WTC11 (cell line): ENCODE results near the gene SP2. TPM values are rescaled to one million over a fixed set of nuclear protein-coding genes. Genes with fewer than 3 reads are reported as not detected.

Experiments used
- ATAC-seq: fragments of 200-7000 bp; cut with Tn5 transposase; 2 replicates; pipeline ENCODE4 v1.10.0; 2021; ENCODE audit warnings: mild to moderate bottlenecking, moderate library complexity
- CTCF ChIA-PET: fragments of 300-600 bp; sonication (Branson Sonifier 250); formaldehyde crosslinking; loops from one replicate; lab custom pipeline; 2021; ENCODE audit warnings: antibody characterized with exemption; lab: Charles Lee
- POLR2A ChIA-PET: fragments of 350-600 bp; sonication (Branson Sonifier 250); formaldehyde crosslinking; loops from one replicate; lab custom pipeline; 2021; ENCODE audit warnings: antibody characterized with exemption; lab: Charles Lee
- DNase-seq: peaks from one replicate; pipeline ENCODE4 v3.0.0; 2021; ENCODE audit warnings: low spot score
- H3K27ac Mint-ChIP-seq: 2 replicates; pipeline ENCODE4 v1.8.0; 2021; ENCODE audit warnings: mixed read lengths
- H3K27me3 Mint-ChIP-seq: 2 replicates; pipeline ENCODE4 v1.8.0; 2021; ENCODE audit warnings: low read depth, mild to moderate bottlenecking, moderate library complexity, mixed read lengths
- H3K36me3 Mint-ChIP-seq: 2 replicates; pipeline ENCODE4 v1.8.0; 2021; ENCODE audit warnings: mixed read lengths
- H3K4me1 Mint-ChIP-seq: 2 replicates; pipeline ENCODE4 v1.8.0; 2022; ENCODE audit warnings: mixed read lengths
- H3K4me3 Mint-ChIP-seq: 2 replicates; pipeline ENCODE4 v1.8.0; 2021; ENCODE audit warnings: mild to moderate bottlenecking, moderate library complexity, mixed read lengths
- H3K9me3 Mint-ChIP-seq: 2 replicates; pipeline ENCODE4 v1.8.0; 2021; ENCODE audit warnings: mixed read lengths
- ETV6 ChIP-seq: sonication (generic); formaldehyde crosslinking; IDR thresholded peaks from 2 replicates; pipeline ENCODE4 v1.8.1; 2022; ENCODE audit warnings: mild to moderate bottlenecking, missing genetic modification reagents
- FOXJ3 ChIP-seq: sonication (generic); formaldehyde crosslinking; IDR thresholded peaks from 2 replicates; pipeline ENCODE4 v1.9.0; 2021; ENCODE audit warnings: missing genetic modification reagents, mild to moderate bottlenecking, borderline replicate concordance
- FOXK1 ChIP-seq: sonication (generic); formaldehyde crosslinking; IDR thresholded peaks from 2 replicates; pipeline ENCODE4 v1.8.0; 2022; ENCODE audit warnings: mild to moderate bottlenecking, moderate library complexity, missing genetic modification reagents
- GTF2I ChIP-seq: fragments of 250-450 bp; sonication (Bioruptor Pico); conservative IDR thresholded peaks from 2 replicates; pipeline ENCODE4 v1.4.0; 2021; ENCODE audit warnings: mild to moderate bottlenecking
- KAT7 ChIP-seq: sonication (generic); formaldehyde crosslinking; IDR thresholded peaks from 2 replicates; pipeline ENCODE4 v1.8.1; 2023; ENCODE audit warnings: missing genetic modification reagents, mild to moderate bottlenecking, borderline replicate concordance
- NFE2L1 ChIP-seq: sonication (generic); formaldehyde crosslinking; IDR thresholded peaks from 2 replicates; pipeline ENCODE4 v1.8.1; 2023; ENCODE audit warnings: missing genetic modification reagents
- OVOL2 ChIP-seq: fragments of 250-450 bp; sonication (Bioruptor Pico); IDR thresholded peaks from 2 replicates; pipeline ENCODE4 v1.9.0; 2021; ENCODE audit warnings: mild to moderate bottlenecking, borderline replicate concordance
- SOX15 ChIP-seq: fragments of 250-450 bp; sonication (Bioruptor Pico); IDR thresholded peaks from 2 replicates; pipeline ENCODE4 v1.9.0; 2021; ENCODE audit warnings: mild to moderate bottlenecking
- ZNF396 ChIP-seq: fragments of 250-450 bp; sonication (Bioruptor Pico); IDR thresholded peaks from 2 replicates; pipeline ENCODE4 v1.8.0; 2021; ENCODE audit warnings: mild to moderate bottlenecking, moderate library complexity, borderline replicate concordance
- total RNA-seq: library from RNA; stranded (reverse); gene quantifications from 3 replicates; pipeline ENCODE4 v1.2.3, GENCODE V29; 2021
- TF ChIP-seq, protein P1 (sequence below): sonication (generic); formaldehyde crosslinking; IDR thresholded peaks from 2 replicates; pipeline ENCODE4 v1.8.0; 2022; ENCODE audit warnings: mild to moderate bottlenecking, missing genetic modification reagents
- TF ChIP-seq, protein P2 (sequence below): sonication (generic); formaldehyde crosslinking; IDR thresholded peaks from 2 replicates; pipeline ENCODE4 v1.8.1; 2023; ENCODE audit warnings: mild to moderate bottlenecking, missing genetic modification reagents, borderline replicate concordance
- TF ChIP-seq, protein P3 (sequence below): sonication (generic); formaldehyde crosslinking; IDR thresholded peaks from 2 replicates; pipeline ENCODE4 v1.8.0; 2022; ENCODE audit warnings: mild to moderate bottlenecking, missing genetic modification reagents
- TF ChIP-seq, protein P4 (sequence below): sonication (generic); formaldehyde crosslinking; IDR thresholded peaks from 2 replicates; pipeline ENCODE4 v1.8.1; 2022; ENCODE audit warnings: mild to moderate bottlenecking, missing genetic modification reagents, moderate library complexity, borderline replicate concordance
- TF ChIP-seq, protein P5 (sequence below): sonication (generic); formaldehyde crosslinking; IDR thresholded peaks from 2 replicates; pipeline ENCODE4 v1.8.1; 2023; ENCODE audit warnings: mild to moderate bottlenecking, missing genetic modification reagents
- TF ChIP-seq, protein P6 (sequence below): fragments of 200-600 bp; IDR thresholded peaks from 2 replicates; pipeline ENCODE4 v1.8.0; 2022; ENCODE audit warnings: antibody characterized with exemption
- TF ChIP-seq, protein P7 (sequence below): sonication (generic); formaldehyde crosslinking; IDR thresholded peaks from 2 replicates; pipeline ENCODE4 v1.8.0; 2022; ENCODE audit warnings: mild to moderate bottlenecking, missing genetic modification reagents
- TF ChIP-seq, protein P8 (sequence below): sonication (generic); formaldehyde crosslinking; IDR thresholded peaks from 2 replicates; pipeline ENCODE4 v1.8.1; 2022; ENCODE audit warnings: low read depth, mild to moderate bottlenecking, moderate library complexity, missing genetic modification reagents, borderline replicate concordance

SP2 gene
- total RNA-seq, 1 experiment from 2014 or later = 9.9 TPM

DNA sequence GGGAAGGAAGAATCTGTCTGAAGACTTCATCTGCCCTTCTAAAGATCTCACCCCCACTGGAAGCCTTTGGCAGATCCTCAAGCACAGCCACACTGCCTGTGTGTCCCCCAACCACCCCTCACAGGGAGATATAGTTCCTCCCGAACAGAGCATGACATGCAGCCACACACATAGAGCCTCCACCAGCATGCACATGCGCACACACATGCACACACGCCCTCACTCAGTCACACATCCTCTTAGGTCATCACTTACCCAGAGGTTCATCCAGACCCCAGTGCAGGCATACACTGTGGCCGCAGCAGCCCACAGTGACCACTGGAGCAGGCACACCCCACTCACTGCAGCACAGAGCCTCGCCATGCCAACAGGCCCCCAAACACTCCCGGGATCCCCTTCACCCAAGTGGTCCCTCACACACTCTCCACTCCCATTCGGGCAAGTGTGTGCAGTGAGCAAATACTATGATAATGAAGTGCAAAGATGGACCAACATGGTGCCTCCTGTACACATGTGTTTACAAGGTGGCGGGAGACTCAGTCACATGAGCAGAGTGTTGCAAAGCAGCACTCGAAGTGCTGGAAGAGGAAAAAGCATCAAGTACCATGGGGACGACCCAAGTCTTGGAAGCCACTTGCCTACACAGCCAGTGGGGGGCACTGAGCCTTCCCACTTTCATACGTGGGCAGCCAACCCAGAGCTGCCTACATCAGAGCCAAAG, 28.1 kb upstream of the SP2 start:
- peaks cover 76% of the 10 kb centered on the region for H3K27me3 Mint-ChIP-seq
- no peaks in the 10 kb centered on the region for H3K9me3 Mint-ChIP-seq
- no peak overlapping the region for H3K27ac Mint-ChIP-seq
- H3K4me1 Mint-ChIP-seq = peaks cover 29% of the 10 kb centered on the region
- ATAC-seq (no peak), DNase-seq (no peak)
- ChIA-PET POLR2A (interaction anchor here (0.6 kb wide), 1 partner anchor 281 kb away, joined by 3 read pairs; no protein-coding TSS in a partner anchor), CTCF (interaction anchor here (1.3 to 8.7 kb wide), 3 partner anchors 20 to 79 kb away, joined by 4 to 94 read pairs (median 5); no protein-coding TSS in a partner anchor)
- no peak for TF ChIP-seq SOX15 (CRISPR knock-in tag)
- TF ChIP-seq ZNF396 (CRISPR knock-in tag) = no peak
- TF ChIP-seq, protein P1, sequence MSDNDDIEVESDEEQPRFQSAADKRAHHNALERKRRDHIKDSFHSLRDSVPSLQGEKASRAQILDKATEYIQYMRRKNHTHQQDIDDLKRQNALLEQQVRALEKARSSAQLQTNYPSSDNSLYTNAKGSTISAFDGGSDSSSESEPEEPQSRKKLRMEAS (CRISPR knock-in tag) = no peak
- TF ChIP-seq, protein P2, sequence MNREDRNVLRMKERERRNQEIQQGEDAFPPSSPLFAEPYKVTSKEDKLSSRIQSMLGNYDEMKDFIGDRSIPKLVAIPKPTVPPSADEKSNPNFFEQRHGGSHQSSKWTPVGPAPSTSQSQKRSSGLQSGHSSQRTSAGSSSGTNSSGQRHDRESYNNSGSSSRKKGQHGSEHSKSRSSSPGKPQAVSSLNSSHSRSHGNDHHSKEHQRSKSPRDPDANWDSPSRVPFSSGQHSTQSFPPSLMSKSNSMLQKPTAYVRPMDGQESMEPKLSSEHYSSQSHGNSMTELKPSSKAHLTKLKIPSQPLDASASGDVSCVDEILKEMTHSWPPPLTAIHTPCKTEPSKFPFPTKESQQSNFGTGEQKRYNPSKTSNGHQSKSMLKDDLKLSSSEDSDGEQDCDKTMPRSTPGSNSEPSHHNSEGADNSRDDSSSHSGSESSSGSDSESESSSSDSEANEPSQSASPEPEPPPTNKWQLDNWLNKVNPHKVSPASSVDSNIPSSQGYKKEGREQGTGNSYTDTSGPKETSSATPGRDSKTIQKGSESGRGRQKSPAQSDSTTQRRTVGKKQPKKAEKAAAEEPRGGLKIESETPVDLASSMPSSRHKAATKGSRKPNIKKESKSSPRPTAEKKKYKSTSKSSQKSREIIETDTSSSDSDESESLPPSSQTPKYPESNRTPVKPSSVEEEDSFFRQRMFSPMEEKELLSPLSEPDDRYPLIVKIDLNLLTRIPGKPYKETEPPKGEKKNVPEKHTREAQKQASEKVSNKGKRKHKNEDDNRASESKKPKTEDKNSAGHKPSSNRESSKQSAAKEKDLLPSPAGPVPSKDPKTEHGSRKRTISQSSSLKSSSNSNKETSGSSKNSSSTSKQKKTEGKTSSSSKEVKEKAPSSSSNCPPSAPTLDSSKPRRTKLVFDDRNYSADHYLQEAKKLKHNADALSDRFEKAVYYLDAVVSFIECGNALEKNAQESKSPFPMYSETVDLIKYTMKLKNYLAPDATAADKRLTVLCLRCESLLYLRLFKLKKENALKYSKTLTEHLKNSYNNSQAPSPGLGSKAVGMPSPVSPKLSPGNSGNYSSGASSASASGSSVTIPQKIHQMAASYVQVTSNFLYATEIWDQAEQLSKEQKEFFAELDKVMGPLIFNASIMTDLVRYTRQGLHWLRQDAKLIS (CRISPR knock-in tag) = no peak
- TF ChIP-seq, protein P3, sequence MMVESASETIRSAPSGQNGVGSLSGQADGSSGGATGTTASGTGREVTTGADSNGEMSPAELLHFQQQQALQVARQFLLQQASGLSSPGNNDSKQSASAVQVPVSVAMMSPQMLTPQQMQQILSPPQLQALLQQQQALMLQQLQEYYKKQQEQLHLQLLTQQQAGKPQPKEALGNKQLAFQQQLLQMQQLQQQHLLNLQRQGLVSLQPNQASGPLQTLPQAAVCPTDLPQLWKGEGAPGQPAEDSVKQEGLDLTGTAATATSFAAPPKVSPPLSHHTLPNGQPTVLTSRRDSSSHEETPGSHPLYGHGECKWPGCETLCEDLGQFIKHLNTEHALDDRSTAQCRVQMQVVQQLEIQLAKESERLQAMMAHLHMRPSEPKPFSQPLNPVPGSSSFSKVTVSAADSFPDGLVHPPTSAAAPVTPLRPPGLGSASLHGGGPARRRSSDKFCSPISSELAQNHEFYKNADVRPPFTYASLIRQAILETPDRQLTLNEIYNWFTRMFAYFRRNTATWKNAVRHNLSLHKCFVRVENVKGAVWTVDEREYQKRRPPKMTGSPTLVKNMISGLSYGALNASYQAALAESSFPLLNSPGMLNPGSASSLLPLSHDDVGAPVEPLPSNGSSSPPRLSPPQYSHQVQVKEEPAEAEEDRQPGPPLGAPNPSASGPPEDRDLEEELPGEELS = no peak
- TF ChIP-seq, protein P4, sequence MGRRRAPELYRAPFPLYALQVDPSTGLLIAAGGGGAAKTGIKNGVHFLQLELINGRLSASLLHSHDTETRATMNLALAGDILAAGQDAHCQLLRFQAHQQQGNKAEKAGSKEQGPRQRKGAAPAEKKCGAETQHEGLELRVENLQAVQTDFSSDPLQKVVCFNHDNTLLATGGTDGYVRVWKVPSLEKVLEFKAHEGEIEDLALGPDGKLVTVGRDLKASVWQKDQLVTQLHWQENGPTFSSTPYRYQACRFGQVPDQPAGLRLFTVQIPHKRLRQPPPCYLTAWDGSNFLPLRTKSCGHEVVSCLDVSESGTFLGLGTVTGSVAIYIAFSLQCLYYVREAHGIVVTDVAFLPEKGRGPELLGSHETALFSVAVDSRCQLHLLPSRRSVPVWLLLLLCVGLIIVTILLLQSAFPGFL (CRISPR knock-in tag) = no peak
- TF ChIP-seq, protein P5, sequence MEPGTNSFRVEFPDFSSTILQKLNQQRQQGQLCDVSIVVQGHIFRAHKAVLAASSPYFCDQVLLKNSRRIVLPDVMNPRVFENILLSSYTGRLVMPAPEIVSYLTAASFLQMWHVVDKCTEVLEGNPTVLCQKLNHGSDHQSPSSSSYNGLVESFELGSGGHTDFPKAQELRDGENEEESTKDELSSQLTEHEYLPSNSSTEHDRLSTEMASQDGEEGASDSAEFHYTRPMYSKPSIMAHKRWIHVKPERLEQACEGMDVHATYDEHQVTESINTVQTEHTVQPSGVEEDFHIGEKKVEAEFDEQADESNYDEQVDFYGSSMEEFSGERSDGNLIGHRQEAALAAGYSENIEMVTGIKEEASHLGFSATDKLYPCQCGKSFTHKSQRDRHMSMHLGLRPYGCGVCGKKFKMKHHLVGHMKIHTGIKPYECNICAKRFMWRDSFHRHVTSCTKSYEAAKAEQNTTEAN = no peak
- TF ChIP-seq, protein P6, sequence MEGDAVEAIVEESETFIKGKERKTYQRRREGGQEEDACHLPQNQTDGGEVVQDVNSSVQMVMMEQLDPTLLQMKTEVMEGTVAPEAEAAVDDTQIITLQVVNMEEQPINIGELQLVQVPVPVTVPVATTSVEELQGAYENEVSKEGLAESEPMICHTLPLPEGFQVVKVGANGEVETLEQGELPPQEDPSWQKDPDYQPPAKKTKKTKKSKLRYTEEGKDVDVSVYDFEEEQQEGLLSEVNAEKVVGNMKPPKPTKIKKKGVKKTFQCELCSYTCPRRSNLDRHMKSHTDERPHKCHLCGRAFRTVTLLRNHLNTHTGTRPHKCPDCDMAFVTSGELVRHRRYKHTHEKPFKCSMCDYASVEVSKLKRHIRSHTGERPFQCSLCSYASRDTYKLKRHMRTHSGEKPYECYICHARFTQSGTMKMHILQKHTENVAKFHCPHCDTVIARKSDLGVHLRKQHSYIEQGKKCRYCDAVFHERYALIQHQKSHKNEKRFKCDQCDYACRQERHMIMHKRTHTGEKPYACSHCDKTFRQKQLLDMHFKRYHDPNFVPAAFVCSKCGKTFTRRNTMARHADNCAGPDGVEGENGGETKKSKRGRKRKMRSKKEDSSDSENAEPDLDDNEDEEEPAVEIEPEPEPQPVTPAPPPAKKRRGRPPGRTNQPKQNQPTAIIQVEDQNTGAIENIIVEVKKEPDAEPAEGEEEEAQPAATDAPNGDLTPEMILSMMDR = no peak
- TF ChIP-seq NFE2L1 (CRISPR knock-in tag) = no peak
- H3K4me3 Mint-ChIP-seq = no peak overlapping the region
- H3K36me3 Mint-ChIP-seq = no peaks in the 10 kb centered on the region

DNA sequence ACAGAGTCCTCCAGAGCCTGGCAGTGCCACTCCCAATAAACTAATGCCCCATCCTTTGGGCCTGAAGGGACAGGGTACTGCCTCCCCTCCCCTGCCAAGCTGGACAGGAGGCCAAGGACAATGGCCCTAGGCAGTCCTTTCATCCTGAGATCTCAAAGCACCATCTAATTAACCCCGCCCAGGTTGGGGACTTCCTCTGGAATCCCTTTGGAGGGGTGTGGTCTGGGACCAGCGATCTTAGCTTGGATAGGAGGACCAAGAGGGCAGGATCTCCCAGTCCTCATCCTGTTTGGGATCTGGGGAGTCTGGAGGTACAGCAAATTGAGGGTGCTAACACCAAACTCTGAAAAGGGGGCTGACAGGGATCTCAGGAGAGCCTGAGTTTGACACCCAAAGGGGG, 26.9 kb upstream of the SP2 start:
- TF ChIP-seq, protein P7, sequence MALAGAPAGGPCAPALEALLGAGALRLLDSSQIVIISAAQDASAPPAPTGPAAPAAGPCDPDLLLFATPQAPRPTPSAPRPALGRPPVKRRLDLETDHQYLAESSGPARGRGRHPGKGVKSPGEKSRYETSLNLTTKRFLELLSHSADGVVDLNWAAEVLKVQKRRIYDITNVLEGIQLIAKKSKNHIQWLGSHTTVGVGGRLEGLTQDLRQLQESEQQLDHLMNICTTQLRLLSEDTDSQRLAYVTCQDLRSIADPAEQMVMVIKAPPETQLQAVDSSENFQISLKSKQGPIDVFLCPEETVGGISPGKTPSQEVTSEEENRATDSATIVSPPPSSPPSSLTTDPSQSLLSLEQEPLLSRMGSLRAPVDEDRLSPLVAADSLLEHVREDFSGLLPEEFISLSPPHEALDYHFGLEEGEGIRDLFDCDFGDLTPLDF (CRISPR knock-in tag) = no peak
- no peak for TF ChIP-seq ETV6
- no peak for TF ChIP-seq KAT7 (CRISPR knock-in tag)
- TF ChIP-seq GTF2I (CRISPR knock-in tag) = no peak
- TF ChIP-seq, protein P3 = no peak
- TF ChIP-seq FOXK1 (CRISPR knock-in tag) = no peak
- TF ChIP-seq, protein P8, sequence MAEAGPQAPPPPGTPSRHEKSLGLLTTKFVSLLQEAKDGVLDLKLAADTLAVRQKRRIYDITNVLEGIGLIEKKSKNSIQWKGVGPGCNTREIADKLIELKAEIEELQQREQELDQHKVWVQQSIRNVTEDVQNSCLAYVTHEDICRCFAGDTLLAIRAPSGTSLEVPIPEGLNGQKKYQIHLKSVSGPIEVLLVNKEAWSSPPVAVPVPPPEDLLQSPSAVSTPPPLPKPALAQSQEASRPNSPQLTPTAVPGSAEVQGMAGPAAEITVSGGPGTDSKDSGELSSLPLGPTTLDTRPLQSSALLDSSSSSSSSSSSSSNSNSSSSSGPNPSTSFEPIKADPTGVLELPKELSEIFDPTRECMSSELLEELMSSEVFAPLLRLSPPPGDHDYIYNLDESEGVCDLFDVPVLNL (CRISPR knock-in tag) = no peak
- TF ChIP-seq OVOL2 (CRISPR knock-in tag) = no peak
- no peak for TF ChIP-seq FOXJ3
- H3K27me3 Mint-ChIP-seq = peaks cover 83% of the 10 kb centered on the region
- H3K4me3 Mint-ChIP-seq = no peak overlapping the region
- H3K4me1 Mint-ChIP-seq = peaks cover 41% of the 10 kb centered on the region
- peak; percentile 15; the same call in 1 of the 2 replicates for ATAC-seq
- no peaks in the 10 kb centered on the region for H3K9me3 Mint-ChIP-seq
- no peak for DNase-seq
- H3K36me3 Mint-ChIP-seq = no peaks in the 10 kb centered on the region
- ChIA-PET CTCF (interaction anchor here (1.1 to 8.7 kb wide), 6 partner anchors 18 to 149 kb away, joined by 3 to 94 read pairs (median 6); partner anchors contain the start of gene SP6), POLR2A (no interaction called here)
- no peak overlapping the region for H3K27ac Mint-ChIP-seq
